ENCODE measurements around the gene MAP3K9.

DNA sequence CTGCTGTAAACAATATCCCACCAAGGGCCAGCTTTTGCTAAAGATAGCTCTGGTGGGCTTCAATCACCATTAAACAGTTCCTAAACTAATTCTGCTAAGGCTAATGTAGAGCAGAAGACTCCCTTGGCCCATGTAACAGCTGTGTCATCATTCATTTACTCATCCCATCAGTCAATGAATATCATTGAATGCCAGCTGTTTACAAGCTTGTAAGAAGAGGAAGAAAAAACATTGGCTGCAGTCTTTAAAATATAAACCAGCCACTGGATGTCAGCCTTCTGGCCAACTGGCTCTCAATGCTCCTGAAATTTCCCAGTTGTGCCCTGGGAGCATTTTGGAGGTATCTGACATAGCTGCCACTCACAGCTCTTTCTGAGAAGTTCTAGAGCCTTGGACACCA is 18.0 kb upstream of the MAP3K9 start:
- TF ChIP-seq EZH2phosphoT487 (IDR thresholded peaks at IDR 0.05; ENCODE audit: low read depth, severe bottlenecking, unreplicated experiment) (no peak), EZH2 (IDR thresholded peaks at IDR 0.05; ENCODE audit: borderline replicate concordance) (no peak)
- TF ChIP-seq, protein P1, sequence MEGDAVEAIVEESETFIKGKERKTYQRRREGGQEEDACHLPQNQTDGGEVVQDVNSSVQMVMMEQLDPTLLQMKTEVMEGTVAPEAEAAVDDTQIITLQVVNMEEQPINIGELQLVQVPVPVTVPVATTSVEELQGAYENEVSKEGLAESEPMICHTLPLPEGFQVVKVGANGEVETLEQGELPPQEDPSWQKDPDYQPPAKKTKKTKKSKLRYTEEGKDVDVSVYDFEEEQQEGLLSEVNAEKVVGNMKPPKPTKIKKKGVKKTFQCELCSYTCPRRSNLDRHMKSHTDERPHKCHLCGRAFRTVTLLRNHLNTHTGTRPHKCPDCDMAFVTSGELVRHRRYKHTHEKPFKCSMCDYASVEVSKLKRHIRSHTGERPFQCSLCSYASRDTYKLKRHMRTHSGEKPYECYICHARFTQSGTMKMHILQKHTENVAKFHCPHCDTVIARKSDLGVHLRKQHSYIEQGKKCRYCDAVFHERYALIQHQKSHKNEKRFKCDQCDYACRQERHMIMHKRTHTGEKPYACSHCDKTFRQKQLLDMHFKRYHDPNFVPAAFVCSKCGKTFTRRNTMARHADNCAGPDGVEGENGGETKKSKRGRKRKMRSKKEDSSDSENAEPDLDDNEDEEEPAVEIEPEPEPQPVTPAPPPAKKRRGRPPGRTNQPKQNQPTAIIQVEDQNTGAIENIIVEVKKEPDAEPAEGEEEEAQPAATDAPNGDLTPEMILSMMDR (IDR thresholded peaks at IDR 0.05; ENCODE audit: poor library complexity), result no peak
